GM18508 (cell line): ENCODE measurements around the gene SPRR4.
"Not testable (repeated sequence)": the region's sequence is repeated elsewhere in the genome, so short reads cannot be mapped to it uniquely, and the experiment has no call there.

Experiments used
- ATAC-seq: cut with Tn5 transposase; IDR thresholded peaks from one replicate; pipeline ENCODE4 v1.9.1; 2021; ENCODE audit warnings: moderate number of reproducible peaks; ENCODE audit not compliant: insufficient read depth, unreplicated experiment

SPRR4 gene

DNA sequence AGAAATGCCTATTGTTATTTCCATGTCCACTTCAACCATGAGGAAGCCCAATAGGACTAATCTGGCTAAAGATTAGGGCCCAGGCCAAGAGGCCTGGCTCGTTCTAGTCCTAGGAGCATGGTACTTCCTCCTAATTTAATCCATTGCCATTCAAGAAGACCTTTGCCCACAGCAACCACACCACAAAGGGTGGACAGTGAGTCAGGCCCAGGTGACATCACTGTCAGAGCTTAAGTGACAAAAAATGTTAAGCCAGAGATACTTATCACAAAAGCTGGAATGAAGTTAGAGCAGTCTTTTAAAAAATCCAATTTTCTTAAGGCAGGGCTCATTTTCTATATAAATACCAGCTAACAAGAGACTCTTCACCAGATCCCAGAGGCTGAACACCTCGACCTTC, 30.9 kb downstream of the SPRR4 start, which contains the start of gene SPRR3:
SPRR3 (plus strand) TSS at position 368 of the 400 bp plus-strand sequence. CDS start 1,272 bp downstream, outside the sequence.
- no peak for ATAC-seq

- not testable (repeated sequence) for ATAC-seq
Observed at GRCh38 chr1:153011235-153011758, 40.8 kb downstream of the SPRR4 start.

- not testable (repeated sequence) for ATAC-seq
Observed at GRCh38 chr1:153021829-153022228, 51.4 kb downstream of the SPRR4 start.
